ENCODE data around the gene MBLAC1.

GRCh38 chr7:100177045-100178001 is 50.6 kb downstream of the MBLAC1 start, which contains the start of the genes GPC2 and STAG3:
- peak; percentile 97 for TF ChIP-seq IRF1 (CRISPR knock-in tag; IDR thresholded peaks at IDR 0.05)
- no peak for TF ChIP-seq CTCF (IDR thresholded peaks at IDR 0.05)
- TF ChIP-seq E2F4 (CRISPR knock-in tag; IDR thresholded peaks at IDR 0.05; ENCODE audit: borderline replicate concordance, low read depth): peak; percentile 90
- TF ChIP-seq CREB1 (CRISPR knock-in tag; IDR thresholded peaks at IDR 0.05): peak; percentile 97
- TF ChIP-seq ATF3 (CRISPR knock-in tag; conservative IDR thresholded peaks at IDR 0.05): peak; percentile 78
- peak; percentile 86 for TF ChIP-seq USF1 (CRISPR knock-in tag; IDR thresholded peaks at IDR 0.05)
- TF ChIP-seq ATF2 (CRISPR knock-in tag; IDR thresholded peaks at IDR 0.05; ENCODE audit: borderline replicate concordance, low read depth): peak; percentile 88
- TF ChIP-seq ERG (CRISPR knock-in tag; IDR thresholded peaks at IDR 0.05): no peak
- TF ChIP-seq ESRRA (CRISPR knock-in tag; IDR thresholded peaks at IDR 0.05; ENCODE audit: borderline replicate concordance): peak; percentile 97
- peak; percentile 97 for TF ChIP-seq ARID4B (CRISPR knock-in tag; IDR thresholded peaks at IDR 0.05; ENCODE audit: borderline replicate concordance)
- no peak for TF ChIP-seq ZMAT4 (CRISPR knock-in tag; IDR thresholded peaks at IDR 0.05)
